ENCODE measurements around the gene ZBTB11. TPM values are rescaled to one million over a fixed set of nuclear protein-coding genes. Genes with fewer than 3 reads are reported as not detected.
A peak's percentile ranks its signal among the peaks of the same experiment; 100 is the strongest.
"Not testable (repeated sequence)": the region's sequence is repeated elsewhere in the genome, so short reads cannot be mapped to it uniquely, and the experiment has no call there.

Gene ZBTB11
- total RNA-seq, 1 donor from 2014 or later, result 28.7 TPM

DNA sequence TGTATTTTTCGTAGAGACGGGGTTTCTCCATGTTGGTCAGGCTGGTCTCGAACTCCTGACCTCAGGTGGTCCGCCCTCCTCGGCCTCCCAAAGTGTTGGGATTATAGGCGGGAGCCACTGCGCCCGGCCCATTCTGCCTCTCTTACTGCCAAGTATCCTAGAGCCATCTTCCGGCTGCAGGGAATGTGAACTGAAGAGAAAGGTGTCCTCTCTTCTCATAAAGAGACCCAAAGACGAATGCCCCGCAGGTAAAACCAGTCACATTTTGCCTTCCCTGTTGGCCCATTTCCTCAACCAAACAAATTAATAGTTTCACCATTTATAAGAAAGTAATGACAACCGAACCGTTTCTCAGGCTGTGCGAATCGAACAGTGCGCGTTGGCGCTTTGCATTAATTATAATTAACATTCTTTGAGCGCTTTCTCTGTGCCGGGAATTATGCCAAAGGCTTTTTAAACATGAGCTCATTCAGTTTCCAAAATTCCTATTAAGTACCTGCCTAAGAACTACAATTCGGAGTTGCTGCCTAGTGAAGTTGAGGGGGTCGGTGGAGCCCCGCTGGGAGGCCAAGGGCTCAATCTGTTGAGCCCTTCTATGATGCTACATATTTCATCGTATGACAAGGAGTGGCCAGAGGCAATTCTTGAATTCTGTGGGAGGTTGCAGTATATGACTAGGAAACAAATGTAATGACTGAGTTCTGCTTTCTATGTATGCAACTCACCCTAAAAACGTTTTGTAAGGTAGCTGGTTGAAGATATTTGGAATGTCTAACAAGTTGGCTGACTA lies 10.4 kb upstream of the ZBTB11 start:
- peaks cover 38% of the 10 kb centered on the region for H3K4me1 Mint-ChIP-seq

DNA sequence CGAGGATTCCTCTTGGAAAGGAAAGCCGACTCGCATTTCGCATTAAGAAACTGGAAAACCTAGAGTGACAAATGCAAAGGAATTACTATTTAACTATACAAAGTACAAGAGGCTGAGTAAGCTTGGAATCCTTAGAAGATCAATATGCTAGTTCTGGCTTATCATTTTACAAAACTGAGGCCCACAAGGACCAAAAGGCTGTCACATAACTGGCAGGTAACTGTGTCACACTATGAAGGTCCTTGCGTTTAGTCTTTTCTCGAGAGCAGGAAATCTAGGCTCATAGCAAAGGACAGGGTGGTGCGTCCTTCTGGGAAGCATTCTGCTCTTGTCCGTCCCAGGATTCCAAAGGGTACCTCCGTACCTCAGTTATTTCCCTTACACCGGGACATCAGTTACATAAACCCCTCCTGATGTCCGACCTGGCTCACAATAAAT lies 9.0 kb upstream of the ZBTB11 start:
- H3K27me3 Mint-ChIP-seq, result no peaks in the 10 kb centered on the region
- H3K9me3 Mint-ChIP-seq, result no peaks in the 10 kb centered on the region
- no peak for DNase-seq
- peak overlapping the region; percentile 100 for H3K4me3 Mint-ChIP-seq
- TF ChIP-seq, protein P1, sequence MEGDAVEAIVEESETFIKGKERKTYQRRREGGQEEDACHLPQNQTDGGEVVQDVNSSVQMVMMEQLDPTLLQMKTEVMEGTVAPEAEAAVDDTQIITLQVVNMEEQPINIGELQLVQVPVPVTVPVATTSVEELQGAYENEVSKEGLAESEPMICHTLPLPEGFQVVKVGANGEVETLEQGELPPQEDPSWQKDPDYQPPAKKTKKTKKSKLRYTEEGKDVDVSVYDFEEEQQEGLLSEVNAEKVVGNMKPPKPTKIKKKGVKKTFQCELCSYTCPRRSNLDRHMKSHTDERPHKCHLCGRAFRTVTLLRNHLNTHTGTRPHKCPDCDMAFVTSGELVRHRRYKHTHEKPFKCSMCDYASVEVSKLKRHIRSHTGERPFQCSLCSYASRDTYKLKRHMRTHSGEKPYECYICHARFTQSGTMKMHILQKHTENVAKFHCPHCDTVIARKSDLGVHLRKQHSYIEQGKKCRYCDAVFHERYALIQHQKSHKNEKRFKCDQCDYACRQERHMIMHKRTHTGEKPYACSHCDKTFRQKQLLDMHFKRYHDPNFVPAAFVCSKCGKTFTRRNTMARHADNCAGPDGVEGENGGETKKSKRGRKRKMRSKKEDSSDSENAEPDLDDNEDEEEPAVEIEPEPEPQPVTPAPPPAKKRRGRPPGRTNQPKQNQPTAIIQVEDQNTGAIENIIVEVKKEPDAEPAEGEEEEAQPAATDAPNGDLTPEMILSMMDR (IDR thresholded peaks at IDR 0.05), result no peak
- peaks cover 50% of the 10 kb centered on the region for H3K36me3 Mint-ChIP-seq (ENCODE audit: low read depth)
- peak overlapping the region; percentile 99 for H3K27ac Mint-ChIP-seq
- ChIA-PET CTCF (interaction anchor here (0.5 to 1.9 kb wide), 3 partner anchors 9 to 1854 kb away, joined by 3 to 10 read pairs (median 6); partner anchors contain the start of gene ZBTB11), POLR2A (interaction anchor here (0.9 to 6.4 kb wide), 11 partner anchors 9 to 173 kb away, joined by 3 to 137 read pairs (median 9); partner anchors contain the start of genes CEP97, NXPE3, PCNP and TRMT10C)
- intact Hi-C loops (cut with micrococcal nuclease), result loop anchor here (1.0 to 5.0 kb wide), 8 partner anchors 9 to 1639 kb away; partner anchors contain the start of genes CEP97, NFKBIZ, NXPE3 and PCNP
- H3K4me1 Mint-ChIP-seq, result peaks cover 40% of the 10 kb centered on the region
- peak; percentile 6 for ATAC-seq (ENCODE audit: low read depth)

More for the DNA sequence above, 10.4 kb upstream of the ZBTB11 start:
- Mint-ChIP-seq H3K4me3 (peak overlapping the region; percentile 100), H3K9me3 (no peaks in the 10 kb centered on the region), H3K36me3 (ENCODE audit: low read depth) (peaks cover 36% of the 10 kb centered on the region), H3K27ac (peak overlapping the region; percentile 99), H3K27me3 (no peaks in the 10 kb centered on the region)
- intact Hi-C loops (cut with micrococcal nuclease), result loop anchor here (2.0 to 5.0 kb wide), 2 partner anchors 91 to 1640 kb away; partner anchors contain the start of gene NXPE3
- ATAC-seq (ENCODE audit: low read depth) (no peak), DNase-seq (no peak)
- ChIA-PET POLR2A (interaction anchor here (0.6 to 6.4 kb wide), 11 partner anchors 11 to 175 kb away, joined by 3 to 137 read pairs (median 9); partner anchors contain the start of genes CEP97, NXPE3, PCNP and TRMT10C), CTCF (no interaction called here)
- TF ChIP-seq, protein P1 (IDR thresholded peaks at IDR 0.05), result no peak

DNA sequence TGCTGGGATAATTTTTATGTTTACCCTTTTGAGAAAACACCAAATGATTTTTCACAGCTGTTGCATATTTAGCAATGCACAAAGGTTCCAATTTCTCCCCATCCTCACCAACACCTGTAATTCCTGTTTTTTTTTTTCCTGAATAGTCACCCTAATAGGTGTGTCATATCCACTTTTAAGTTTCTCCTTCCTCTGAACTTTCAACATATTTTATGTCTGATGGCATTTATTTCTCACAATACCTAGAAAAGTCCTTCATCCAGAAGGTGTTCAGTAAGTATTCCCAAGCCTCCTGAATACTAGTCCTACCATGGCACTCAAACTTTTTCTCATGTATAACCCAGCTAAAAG lies 8.1 kb upstream of the ZBTB11 start:
- ChIA-PET POLR2A (interaction anchor here (0.6 to 6.4 kb wide), 7 partner anchors 8 to 423 kb away, joined by 3 to 137 read pairs (median 7); partner anchors contain the start of genes PCNP, TRMT10C and ZBTB11), CTCF (interaction anchor here (1.5 to 1.9 kb wide), 2 partner anchors 8 to 36 kb away, joined by 6 to 10 read pairs; partner anchors contain the start of gene ZBTB11)
- H3K36me3 Mint-ChIP-seq (ENCODE audit: low read depth), result peaks cover 59% of the 10 kb centered on the region
- TF ChIP-seq, protein P1 (IDR thresholded peaks at IDR 0.05), result no peak
- no peak for DNase-seq
- intact Hi-C loops (cut with micrococcal nuclease), result loop anchor here (5.0 kb wide), 1 partner anchor 1638 kb away; no protein-coding TSS in a partner anchor
- no peak for ATAC-seq (ENCODE audit: low read depth)
- H3K4me3 Mint-ChIP-seq, result peak overlapping the region; percentile 100
- no peaks in the 10 kb centered on the region for H3K27me3 Mint-ChIP-seq
- peaks cover 35% of the 10 kb centered on the region for H3K4me1 Mint-ChIP-seq
- no peaks in the 10 kb centered on the region for H3K9me3 Mint-ChIP-seq
- peak overlapping the region; percentile 99 for H3K27ac Mint-ChIP-seq

DNA sequence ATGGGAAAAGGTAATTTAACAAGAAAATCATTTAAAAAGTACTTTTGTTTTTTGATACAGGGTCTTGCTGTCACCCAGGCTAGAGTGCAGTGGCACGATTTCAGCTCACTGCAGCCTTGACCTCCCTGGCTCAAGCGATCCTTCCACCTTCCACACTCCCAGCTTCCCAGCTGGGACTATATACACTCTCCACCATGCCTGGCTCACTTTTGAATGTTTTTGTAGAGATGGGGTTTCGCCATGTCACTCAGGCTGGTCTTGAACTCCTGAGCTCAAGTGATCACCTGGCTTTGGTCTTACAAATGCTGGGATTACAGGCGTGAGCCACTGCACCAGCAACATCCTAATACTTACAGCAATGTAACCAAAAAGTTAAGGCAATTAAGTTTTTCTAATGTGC lies 3.5 kb upstream of the ZBTB11 start:
- TF ChIP-seq, protein P1 (IDR thresholded peaks at IDR 0.05), result no peak
- Mint-ChIP-seq H3K36me3 (ENCODE audit: low read depth) (peaks cover 65% of the 10 kb centered on the region), H3K4me3 (no peak overlapping the region), H3K4me1 (peaks cover 38% of the 10 kb centered on the region), H3K27me3 (no peaks in the 10 kb centered on the region), H3K9me3 (no peaks in the 10 kb centered on the region), H3K27ac (no peak overlapping the region)
- intact Hi-C loops (cut with micrococcal nuclease), result no loop called here
- CTCF ChIA-PET, result no interaction called here
- ATAC-seq (ENCODE audit: low read depth) (no peak), DNase-seq (no peak)
- POLR2A ChIA-PET, result interaction anchor here (0.9 kb wide), 1 partner anchor 9 kb away, joined by 3 read pairs; no protein-coding TSS in a partner anchor

DNA sequence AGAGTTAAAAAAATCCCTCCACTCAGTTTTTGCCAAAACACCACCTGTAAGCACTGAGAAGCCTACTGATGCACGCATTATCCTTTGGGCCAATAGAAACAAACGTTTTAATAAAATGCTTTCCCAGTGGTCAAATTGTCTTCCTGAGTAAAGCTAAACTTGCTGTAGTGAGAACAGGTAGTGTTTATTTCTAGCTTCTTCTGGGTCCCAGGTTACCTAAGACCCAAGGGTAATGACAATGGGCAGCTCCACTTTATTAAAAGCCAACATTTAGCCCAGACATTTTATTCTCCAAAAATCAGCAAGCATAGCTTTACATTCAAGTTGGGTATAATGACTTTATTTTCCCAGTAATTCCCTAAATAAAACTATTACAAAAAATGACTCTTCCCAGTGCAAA lies 1.9 kb upstream of the ZBTB11 start:
- ATAC-seq (ENCODE audit: low read depth); H3K27me3 Mint-ChIP-seq; DNase-seq; H3K27ac Mint-ChIP-seq; H3K4me3 Mint-ChIP-seq; H3K9me3 Mint-ChIP-seq: not testable (repeated sequence)
- Mint-ChIP-seq H3K36me3 (ENCODE audit: low read depth) (peaks cover 57% of the 10 kb centered on the region), H3K4me1 (peaks cover 44% of the 10 kb centered on the region)
- intact Hi-C loops (cut with micrococcal nuclease), result loop anchor here (5.0 to 10.0 kb wide), 3 partner anchors 218 to 1344 kb away; partner anchors contain the start of gene NIT2
- POLR2A ChIA-PET, result interaction anchor here (0.7 to 3.9 kb wide), 5 partner anchors 12 to 177 kb away, joined by 3 to 30 read pairs (median 5); partner anchors contain the start of genes CEP97 and NXPE3
- CTCF ChIA-PET, result interaction anchor here (0.7 kb wide), 1 partner anchor 12 kb away, joined by 4 read pairs; no protein-coding TSS in a partner anchor
